Measurements from ENCODE around the gene RNU5B-1.

- TF ChIP-seq CTCF (IDR thresholded peaks at IDR 0.05): no peak
- no peak for TF ChIP-seq EP300 (IDR thresholded peaks at IDR 0.05)
- TF ChIP-seq POLR2A (IDR thresholded peaks at IDR 0.05): no peak
Observed at GRCh38 chr15:65344214-65344913, 39.9 kb downstream of the RNU5B-1 start.

All from sigmoid colon (tissue), 4 donors.